HL-60 (cell line): Measurements from ENCODE around the gene SHOC1.

ENCODE experiments used
- CTCF ChIP-seq: IDR thresholded peaks from one replicate; pipeline ENCODE4 v1.5.1; 2011; ENCODE audit warnings: low read length, control low read depth, inconsistent platforms; ENCODE audit not compliant: insufficient read depth
- GABPA ChIP-seq: IDR thresholded peaks from 2 replicates; pipeline ENCODE4 v1.6.1; 2012; ENCODE audit warnings: low read depth
- POLR2AphosphoS5 ChIP-seq: IDR thresholded peaks from 2 replicates; pipeline ENCODE4 v1.6.1; 2012; ENCODE audit warnings: low read depth
- SPI1 ChIP-seq: IDR thresholded peaks from 2 replicates; pipeline ENCODE4 v1.6.1; 2012; ENCODE audit warnings: low read depth, mild to moderate bottlenecking, borderline replicate concordance

GRCh38 chr9:111783857-111784256 lies 10.9 kb downstream of the SHOC1 start:
- no peak for TF ChIP-seq CTCF
- no peak for TF ChIP-seq SPI1
- no peak for TF ChIP-seq GABPA
- TF ChIP-seq POLR2AphosphoS5, result no peak
